Motor neuron (in vitro differentiated cells): ENCODE results near the gene UBA3. TPM values are rescaled to one million over a fixed set of nuclear protein-coding genes. Genes with fewer than 3 reads are reported as not detected.

Source experiments
- ATAC-seq, 8 experiments: fragments of 200-7000 bp; cut with Tn5 transposase; replicated peaks in 6 of 8; 2 replicates each; pipeline ENCODE4 v1.8.0; 2021; ENCODE audit warnings: mild to moderate bottlenecking in 8 of 8, moderate library complexity in 8 of 8
- H3K27ac ChIP-seq, 2 donors: fragments of 250-450 bp; sonication (Bioruptor Pico); 2 replicates each; pipeline ENCODE4 v1.9.0; 2021; ENCODE audit warnings: antibody characterized with exemption in 2 of 2, mild to moderate bottlenecking in 2 of 2, moderate library complexity in 1 of 2
- H3K4me1 ChIP-seq, 2 donors: fragments of 250-450 bp; sonication (Bioruptor Pico); replicated peaks in 1 of 2; 2 replicates each; pipeline ENCODE4 v1.6.1; 2021; ENCODE audit warnings: antibody characterized with exemption in 2 of 2, mild to moderate bottlenecking in 2 of 2, moderate library complexity in 1 of 2
- H3K4me3 ChIP-seq, 5 donors: fragments of 250-450 bp; sonication (Bioruptor Pico); 2 replicates each; pipeline ENCODE4 v1.9.0; 2021; ENCODE audit warnings: antibody characterized with exemption in 5 of 5, mild to moderate bottlenecking in 5 of 5, moderate library complexity in 4 of 5
- WGBS, 10 experiments: fragments of 450-650 bp; shearing (Covaris generic); methylation state at CpG; one replicate each; pipeline ENCODE4 v1.0.0; 2022; 5-methylcytosine and 5-hydroxymethylcytosine counted together
- in situ Hi-C, 9 experiments: fragments of 400-800 bp; cut with MboI; loops; one replicate each; pipeline ENCODE4 v1.15.0; 2021; ENCODE audit warnings: low sequenced_read_pairs in 9 of 9, low pct_unique_long_range_greater_than_20kb in 2 of 9; ENCODE audit not compliant: unreplicated experiment in 9 of 9
- total RNA-seq, 8 experiments: library from RNA; unstranded; fragments of 300-600 nt; gene quantifications; 2 replicates each; pipeline versions ENCODE4 v1.2.3 to v1.2.4, GENCODE V29; 2022

The UBA3 gene
- total RNA-seq, 8 experiments from 2014 or later = 38.8 to 88.9 (median 62.2) TPM

DNA sequence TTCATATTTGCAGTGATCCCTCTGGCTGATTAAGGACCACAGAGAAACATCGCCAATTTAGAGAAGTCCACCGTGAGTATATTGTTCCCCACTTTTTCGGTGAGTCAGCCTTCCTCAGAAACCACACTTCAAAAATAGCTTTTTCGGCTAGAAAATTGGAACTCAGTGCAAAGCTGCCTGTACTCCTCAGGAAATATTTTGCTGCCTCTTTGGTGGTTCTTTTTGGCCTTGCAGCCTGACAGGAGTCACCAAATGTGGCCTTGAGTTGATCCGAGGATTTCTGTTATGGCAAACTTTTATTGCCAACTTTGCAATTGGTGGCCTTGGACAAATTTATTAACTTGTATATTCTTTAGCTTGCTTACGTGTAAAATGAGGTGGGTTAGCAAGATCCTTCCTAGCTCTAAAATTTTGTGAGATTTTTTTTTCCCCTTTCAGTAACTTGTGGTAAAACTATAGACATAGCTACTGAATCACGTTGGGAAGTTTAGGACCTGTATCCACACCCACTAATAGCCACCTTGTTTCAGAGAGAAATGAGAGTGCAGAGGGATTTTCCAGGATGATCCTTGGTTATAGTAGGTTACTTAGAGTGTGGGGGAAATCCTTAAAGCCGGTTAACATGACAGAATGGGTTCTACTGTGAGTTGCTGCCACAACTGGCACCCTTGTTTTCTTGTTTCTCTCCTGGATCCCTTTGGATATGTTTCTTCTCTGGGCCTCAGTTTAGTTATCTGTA is 14.5 kb upstream of the UBA3 start:
- Histone ChIP-seq H3K4me1 (peaks cover 14 to 17% of the 10 kb centered on the region in 2 donors), H3K27ac (no peak overlapping the region), H3K4me3 (no peak overlapping the region)
- in situ Hi-C loops = no loop called here
- ATAC-seq = no peak
- WGBS, 10 experiments = 28 to 100% (median 85%) methylated on average over 1 to 8 of the region's 8 CpGs; no CpG with 5 or more reads in 1 of the 10 experiments

DNA sequence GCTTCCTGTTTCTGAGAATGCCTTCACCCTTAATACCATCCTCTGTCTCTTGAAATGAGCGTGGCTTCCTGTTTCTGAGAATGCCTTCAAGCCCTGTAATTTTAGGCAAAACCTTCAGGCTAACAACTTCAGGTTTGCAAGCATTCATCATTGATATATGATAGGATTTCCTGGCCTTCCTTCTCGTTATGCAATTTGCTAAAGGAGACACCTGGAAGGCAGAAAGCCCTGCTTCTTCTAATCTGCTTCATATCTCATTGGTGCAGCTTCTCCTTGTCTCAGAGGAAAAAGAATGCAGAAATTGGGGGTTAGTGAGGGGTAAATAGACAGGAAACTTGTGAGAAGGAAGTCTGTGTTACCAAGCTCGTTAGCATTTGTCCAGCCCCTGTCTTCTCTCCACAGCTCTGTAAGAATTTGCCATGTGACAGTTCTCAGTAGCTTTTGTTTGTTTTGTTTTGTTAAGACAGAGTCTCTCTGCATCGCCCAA is 11.9 kb upstream of the UBA3 start:
- no peak overlapping the region for H3K4me3 ChIP-seq
- H3K4me1 ChIP-seq = peaks cover 26 to 32% of the 10 kb centered on the region in 2 donors
- in situ Hi-C loops = no loop called here
- peak overlapping the region in 1 of 2 donors; percentile 23 for H3K27ac ChIP-seq
- 40 to 88% (median 66%) methylated on average over 1 to 4 of the region's 4 CpGs for WGBS, 10 experiments
- ATAC-seq = peak in 7 of 8 experiments; percentile 7 to 92 (median 80)

DNA sequence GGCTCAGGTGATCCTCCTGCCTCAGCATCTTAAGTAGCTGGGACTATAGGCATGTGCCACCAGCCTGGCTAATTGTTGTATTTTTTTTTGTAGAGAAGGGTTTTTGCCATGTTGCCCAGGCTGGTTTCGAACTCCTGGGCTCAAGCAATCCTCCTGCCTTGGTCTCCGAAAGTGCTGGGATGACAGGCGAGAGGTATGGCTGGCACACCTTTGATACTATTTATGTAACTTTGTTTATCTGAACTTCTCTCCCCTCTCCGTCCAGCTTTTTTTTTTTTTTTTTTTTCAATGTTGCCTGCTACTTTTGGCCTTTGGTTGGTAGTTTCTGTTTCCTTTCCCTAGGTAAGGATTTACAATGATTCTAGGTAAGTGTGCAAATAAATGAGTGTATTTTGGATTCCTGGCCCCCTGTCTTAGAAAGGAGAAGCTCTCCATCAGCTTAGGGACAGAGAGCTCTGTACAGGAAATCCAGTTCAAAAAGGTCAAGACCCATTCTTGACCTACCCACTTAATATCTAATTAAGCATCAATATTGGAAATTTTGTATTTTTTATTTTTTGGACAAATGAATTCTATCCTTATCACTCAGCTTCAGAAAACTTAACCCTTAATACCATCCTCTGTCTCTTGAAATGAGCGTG is 11.3 kb upstream of the UBA3 start:
- in situ Hi-C loops = no loop called here

DNA sequence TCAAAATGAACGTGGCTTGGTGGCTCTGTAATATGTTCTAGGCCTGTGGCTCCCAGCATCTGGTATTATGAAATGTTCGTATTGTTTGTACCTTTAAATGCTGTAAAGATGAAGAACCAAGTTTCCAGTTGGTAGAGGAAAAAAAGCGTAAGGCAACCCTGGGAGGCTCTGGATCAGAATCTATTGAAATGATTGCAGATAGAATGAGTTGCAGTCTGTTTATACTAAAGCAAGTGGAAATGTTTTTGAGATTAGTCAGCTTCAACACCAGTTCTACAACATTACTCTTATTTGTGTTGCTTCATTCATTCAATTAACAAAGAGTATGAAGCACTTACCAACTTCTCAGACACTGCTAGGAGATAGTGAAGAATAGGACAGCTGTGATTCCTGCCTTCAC is 9.9 kb upstream of the UBA3 start:
- H3K4me3 ChIP-seq = no peak overlapping the region
- H3K27ac ChIP-seq = no peak overlapping the region
- peaks cover 33 to 41% of the 10 kb centered on the region in 2 donors for H3K4me1 ChIP-seq
- in situ Hi-C loops = no loop called here
- ATAC-seq = peak in 3 of 8 experiments; percentile 14 to 40 (median 25)
- 10 to 100% (median 88%) methylated on average over 1 to 3 of the region's 3 CpGs for WGBS, 10 experiments

More for the DNA sequence above, 11.3 kb upstream of the UBA3 start:
- H3K27ac ChIP-seq = no peak overlapping the region
- no peak for ATAC-seq
- WGBS, 10 experiments = 65 to 100% (median 89%) methylated on average over 1 to 5 of the region's 5 CpGs
- H3K4me1 ChIP-seq = peaks cover 31 to 37% of the 10 kb centered on the region in 2 donors
- no peak overlapping the region for H3K4me3 ChIP-seq

DNA sequence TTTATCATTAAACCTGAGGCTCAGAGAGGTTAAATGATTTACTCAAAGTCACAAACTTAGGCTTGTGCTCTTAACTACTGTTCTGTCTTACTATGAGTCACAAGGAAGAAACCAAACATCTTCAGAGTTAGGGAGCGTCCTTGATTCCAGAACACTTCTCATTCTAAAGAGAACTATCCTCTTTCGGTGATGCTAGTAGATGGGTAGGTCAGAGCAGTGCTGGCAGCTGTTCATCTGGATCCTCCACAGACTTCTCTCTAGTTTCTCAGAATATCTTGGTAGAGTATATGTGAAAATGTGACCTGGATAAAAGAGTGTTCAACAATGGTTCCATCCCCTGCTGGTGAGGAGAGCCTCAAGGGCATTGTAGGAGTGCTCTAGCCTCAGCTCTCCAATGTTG is 7.9 kb upstream of the UBA3 start:
- H3K4me1 ChIP-seq = peaks cover 38 to 44% of the 10 kb centered on the region in 2 donors
- WGBS, 10 experiments = 0 to 94% (median 83%) methylated on average over 1 to 2 of the region's 2 CpGs; no CpG with 5 or more reads in 2 of the 10 experiments
- H3K27ac ChIP-seq = no peak overlapping the region
- in situ Hi-C loops = no loop called here
- H3K4me3 ChIP-seq = no peak overlapping the region
- peak in 1 of 8 experiments; percentile 1 for ATAC-seq

DNA sequence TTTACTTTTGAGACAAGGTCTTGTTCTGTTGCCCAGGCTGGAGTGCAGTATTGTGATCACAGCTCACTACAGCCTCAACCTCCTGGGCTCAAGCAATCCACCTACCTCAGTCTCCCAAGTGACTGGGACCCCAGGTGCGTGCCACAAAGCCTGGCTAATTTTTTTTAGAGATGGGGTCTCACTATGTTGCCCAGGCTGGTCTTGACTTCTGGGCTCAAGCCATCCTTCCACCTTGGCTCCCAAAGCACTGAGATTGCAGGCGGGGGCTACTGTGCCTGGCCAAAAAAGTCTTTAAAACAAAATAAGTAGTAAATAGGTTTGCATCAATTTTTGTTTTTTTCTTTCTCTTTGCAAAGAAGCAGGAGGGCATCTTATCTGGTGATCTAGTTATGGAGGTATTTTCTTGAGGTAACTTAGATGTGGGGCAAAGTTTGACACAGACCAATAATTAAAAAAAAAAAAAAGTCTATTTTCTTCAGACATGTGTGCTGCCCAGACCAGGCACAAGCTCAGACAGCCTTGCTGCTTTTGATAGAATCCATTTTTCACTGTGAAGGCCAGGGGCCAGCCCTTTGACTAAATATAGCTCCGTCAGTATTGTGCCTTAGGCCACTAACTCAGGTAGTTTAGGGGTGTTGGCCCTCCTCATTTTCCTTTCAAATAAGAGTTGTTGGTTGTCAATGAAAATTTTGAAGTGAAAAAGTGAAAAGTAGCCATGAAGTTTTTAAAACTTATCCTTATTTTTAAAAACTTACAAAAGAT is 7.0 kb upstream of the UBA3 start:
- H3K4me3 ChIP-seq = peak overlapping the region in 3 of 5 donors; percentile 57 to 74 (median 71)
- WGBS, 10 experiments = 17 to 100% (median 88%) methylated on average over 1 to 2 of the region's 3 CpGs; no CpG with 5 or more reads in 1 of the 10 experiments

DNA sequence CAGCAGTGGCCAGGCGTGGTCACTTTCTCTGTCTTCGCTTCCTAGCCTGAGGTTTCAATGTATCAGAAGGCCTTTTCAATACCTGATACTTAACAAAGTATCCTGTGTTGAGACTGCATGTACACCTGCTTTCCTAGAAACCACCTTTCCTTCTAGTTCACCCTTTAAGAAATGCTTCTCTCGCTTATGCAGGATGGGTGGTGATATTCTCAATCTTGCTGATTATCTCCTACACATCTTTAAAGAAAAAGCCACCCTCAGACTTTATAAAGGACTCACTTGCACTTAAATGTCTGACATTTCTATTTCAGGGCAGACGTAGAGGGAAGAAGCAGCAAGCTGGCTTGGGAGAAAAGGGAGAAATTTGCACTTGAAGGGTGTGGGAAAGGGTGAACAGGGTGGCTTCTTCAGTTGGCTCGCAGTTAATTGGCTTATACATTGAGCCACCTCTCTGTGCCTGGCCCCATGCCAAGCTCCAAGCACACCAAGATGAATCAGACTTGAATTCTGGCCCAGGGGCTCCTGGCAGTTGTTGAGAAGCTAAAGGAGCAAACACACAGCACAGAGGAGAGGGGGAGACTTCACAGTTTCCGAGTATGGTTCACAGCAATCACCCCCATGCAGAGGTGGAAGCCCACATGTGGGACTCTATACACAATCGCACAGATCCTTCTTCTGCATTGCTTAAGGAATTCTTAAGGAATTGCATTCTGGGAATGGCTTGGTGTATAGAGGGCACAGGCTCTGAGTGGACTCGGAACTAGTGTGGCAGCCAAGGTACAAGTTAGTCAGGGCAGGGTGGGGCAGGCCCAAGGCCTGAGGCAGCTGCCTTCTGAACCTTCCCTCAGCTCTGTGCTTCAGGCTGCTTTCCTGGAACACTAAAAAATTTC is 5.9 kb upstream of the UBA3 start:
- peak overlapping the region; percentile 54 to 59 for H3K27ac ChIP-seq
- peak; percentile 15 to 63 (median 40) for ATAC-seq
- in situ Hi-C loops = no loop called here
- peaks cover 30 to 43% of the 10 kb centered on the region in 2 donors for H3K4me1 ChIP-seq
- 0 to 18% (median 0%) methylated on average over 1 to 6 of the region's 8 CpGs; no CpG with 5 or more reads in 3 of the 10 experiments for WGBS, 10 experiments
- peak overlapping the region; percentile 57 to 88 (median 71) for H3K4me3 ChIP-seq

More for the DNA sequence above, 7.0 kb upstream of the UBA3 start:
- Histone ChIP-seq H3K4me1 (peaks cover 36 to 48% of the 10 kb centered on the region in 2 donors), H3K27ac (no peak overlapping the region)
- ATAC-seq = no peak
- in situ Hi-C loops = no loop called here

DNA sequence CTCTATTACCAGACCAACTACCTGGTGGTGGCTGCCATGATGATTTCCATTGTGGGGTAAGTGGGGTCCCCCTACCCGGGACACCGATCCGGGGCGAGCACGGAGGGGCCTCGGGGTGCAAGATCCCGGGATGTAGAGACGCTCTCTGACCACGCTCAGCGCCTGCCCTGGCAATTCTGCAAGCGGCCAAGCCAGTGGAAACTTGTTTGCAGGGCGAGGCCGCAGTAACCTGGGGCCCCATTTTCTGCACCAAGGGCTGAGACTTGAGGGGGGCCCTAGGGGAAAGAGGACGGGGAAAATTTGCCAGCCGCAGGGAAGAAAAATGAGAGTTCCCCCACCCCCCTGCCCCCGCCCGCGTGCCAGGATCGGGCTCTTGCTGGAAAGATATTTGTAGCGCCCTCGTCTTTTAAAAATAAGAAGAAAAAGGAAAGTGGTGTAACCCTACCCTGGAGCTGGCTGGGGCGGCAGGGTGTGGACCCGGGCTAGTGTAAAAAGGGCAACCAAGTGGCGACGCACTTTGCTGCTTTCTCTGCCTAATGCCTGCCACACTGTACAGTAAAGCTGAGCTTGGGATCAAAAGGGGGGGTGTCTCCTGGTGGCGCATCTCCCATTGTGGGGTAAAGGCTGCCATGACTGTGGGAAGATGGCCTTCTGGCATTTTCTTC is 5.1 kb upstream of the UBA3 start:
- Histone ChIP-seq H3K4me1 (peaks cover 30 to 47% of the 10 kb centered on the region in 2 donors), H3K27ac (peak overlapping the region; percentile 54 to 59), H3K4me3 (peak overlapping the region; percentile 57 to 88 (median 71))
- 0 to 7% (median 0%) methylated on average over 1 to 9 of the region's 26 CpGs; no CpG with 5 or more reads in 4 of the 10 experiments for WGBS, 10 experiments
- in situ Hi-C loops = no loop called here
- peak; percentile 5 to 35 (median 14) for ATAC-seq

DNA sequence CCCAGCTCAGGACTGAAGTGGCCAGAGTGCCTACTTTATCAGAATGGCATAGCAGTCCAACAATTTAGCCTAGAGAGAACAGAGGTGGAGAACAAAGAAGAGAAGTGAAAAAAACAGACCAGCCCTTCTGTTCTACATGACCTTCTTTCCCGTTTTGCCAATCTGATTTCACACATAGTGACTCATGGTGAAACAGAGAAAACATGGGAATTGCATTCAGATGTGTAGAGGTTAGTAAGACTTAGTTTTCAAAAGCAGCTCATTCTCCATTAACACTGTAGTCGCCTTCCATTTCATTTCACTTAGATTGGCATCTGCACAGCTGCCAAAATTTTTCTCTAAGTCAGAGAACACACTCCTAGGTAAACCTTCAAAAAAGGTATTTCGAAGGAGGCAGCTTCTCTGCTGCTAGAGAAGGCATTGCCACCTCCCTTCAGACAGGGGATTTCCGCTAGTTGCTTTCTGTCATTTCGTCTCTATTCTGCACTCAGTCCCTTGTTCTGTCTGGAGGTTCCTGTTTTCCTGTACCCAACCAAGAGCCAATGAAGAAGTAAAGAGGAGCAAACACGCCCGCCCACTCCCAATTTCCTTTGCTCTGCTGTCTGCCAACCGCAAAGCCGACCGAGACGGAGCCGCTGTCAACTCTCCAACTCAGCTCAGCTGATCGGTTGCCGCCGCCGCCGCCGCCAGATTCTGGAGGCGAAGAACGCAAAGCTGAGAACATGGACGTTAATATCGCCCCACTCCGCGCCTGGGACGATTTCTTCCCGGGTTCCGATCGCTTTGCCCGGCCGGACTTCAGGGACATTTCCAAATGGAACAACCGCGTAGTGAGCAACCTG is 4.4 kb upstream of the UBA3 start, which contains the start of gene ARL6IP5:
ARL6IP5 (plus strand) TSS at position 612 of the 842 bp plus-strand sequence; CDS start at position 723, 111 bp downstream.
- Histone ChIP-seq H3K4me1 (peaks cover 24 to 43% of the 10 kb centered on the region in 2 donors), H3K4me3 (peak within 1 kb of the TSS; percentile 57 to 88 (median 71)), H3K27ac (peak within 1 kb of the TSS; percentile 54 to 59)
- peak; percentile 42 to 76 (median 68) for ATAC-seq
- in situ Hi-C loops = no loop called here
- 0 to 15% (median 2%) methylated on average over 1 to 19 of the region's 32 CpGs; no CpG with 5 or more reads in 1 of the 10 experiments for WGBS, 10 experiments

DNA sequence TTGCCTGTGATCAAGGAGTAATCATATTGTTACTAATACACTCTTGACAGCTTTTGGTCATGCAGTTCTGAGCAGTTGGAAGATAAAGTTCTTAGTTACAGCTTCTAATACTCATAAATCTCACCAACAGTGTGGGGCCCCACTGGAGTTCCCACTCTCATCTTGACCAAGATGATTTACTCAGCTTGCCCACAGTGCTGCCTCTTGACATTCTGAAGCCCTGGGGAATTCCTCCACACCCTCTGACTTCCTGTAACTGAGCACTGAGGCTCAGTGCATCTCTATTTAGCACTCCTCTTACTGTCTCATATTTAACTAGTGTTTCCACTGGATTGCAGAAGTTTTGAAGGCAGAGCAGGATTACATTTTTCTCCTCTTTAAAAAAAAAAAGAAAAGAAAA is 2.6 kb upstream of the UBA3 start:
- Histone ChIP-seq H3K4me1 (peaks cover 22 to 40% of the 10 kb centered on the region in 2 donors), H3K4me3 (no peak overlapping the region), H3K27ac (no peak overlapping the region)
- ATAC-seq = peak in 7 of 8 experiments; percentile 6 to 59 (median 33)
- in situ Hi-C loops = no loop called here

DNA sequence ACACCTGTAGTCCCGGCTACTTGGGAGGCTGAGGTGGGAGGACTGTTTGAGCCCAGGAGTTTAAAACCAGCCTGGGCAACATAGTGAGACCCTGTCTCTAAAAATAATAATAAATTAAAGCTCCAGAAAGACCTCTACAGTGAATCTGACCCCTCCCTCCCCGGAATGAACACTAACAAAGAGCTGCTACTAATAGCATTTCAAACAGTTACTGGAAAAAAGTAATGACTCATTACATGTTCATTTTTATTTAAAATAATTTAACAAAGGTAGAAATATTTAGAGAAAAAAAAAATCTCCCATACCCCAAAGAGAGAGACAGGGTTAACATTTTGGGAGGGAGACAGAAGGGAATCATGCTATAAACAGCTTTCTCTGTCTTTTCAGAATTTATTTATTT is 2.2 kb upstream of the UBA3 start:
- no peak overlapping the region for H3K4me3 ChIP-seq
- ATAC-seq = no peak
- no peak overlapping the region for H3K27ac ChIP-seq
- in situ Hi-C loops = no loop called here
- WGBS, 10 experiments = 0 to 88% (median 59%) methylated on average over 1 to 2 of the region's 2 CpGs; no CpG with 5 or more reads in 2 of the 10 experiments
- peaks cover 20 to 37% of the 10 kb centered on the region in 2 donors for H3K4me1 ChIP-seq
